Astrocyte (in vitro differentiated cells and primary cell): ENCODE data around the gene LMOD1.

Experiments used
- CTCF ChIP-seq: IDR thresholded peaks from 2 replicates; pipeline ENCODE4 v1.5.1; 2011; ENCODE audit warnings: low read depth, mild to moderate bottlenecking, inconsistent platforms, low read length, moderate library complexity; ENCODE audit not compliant: insufficient read depth
- EZH2 ChIP-seq: IDR thresholded peaks from 2 replicates; pipeline ENCODE4 v1.6.1; 2012; ENCODE audit warnings: mild to moderate bottlenecking, low read length, inconsistent platforms; ENCODE audit not compliant: insufficient read depth

GRCh38 chr1:201882665-201883132 lies 63.6 kb downstream of the LMOD1 start:
- peak; percentile 38 for TF ChIP-seq CTCF
- no peak for TF ChIP-seq EZH2
